GM12873 (cell line): ENCODE data around the gene WDR70.

Experiments
- TF ChIP-seq, protein P1 (sequence below): IDR thresholded peaks from 2 replicates; pipeline ENCODE4 v1.5.1; 2012; ENCODE audit warnings: low read depth, mild to moderate bottlenecking, moderate library complexity, low read length, control low read depth; ENCODE audit not compliant: insufficient read depth; ENCODE audit errors: missing control alignments

The WDR70 gene

GRCh38 chr5:37661227-37661920 is 282.3 kb downstream of the WDR70 start:
- TF ChIP-seq, protein P1, sequence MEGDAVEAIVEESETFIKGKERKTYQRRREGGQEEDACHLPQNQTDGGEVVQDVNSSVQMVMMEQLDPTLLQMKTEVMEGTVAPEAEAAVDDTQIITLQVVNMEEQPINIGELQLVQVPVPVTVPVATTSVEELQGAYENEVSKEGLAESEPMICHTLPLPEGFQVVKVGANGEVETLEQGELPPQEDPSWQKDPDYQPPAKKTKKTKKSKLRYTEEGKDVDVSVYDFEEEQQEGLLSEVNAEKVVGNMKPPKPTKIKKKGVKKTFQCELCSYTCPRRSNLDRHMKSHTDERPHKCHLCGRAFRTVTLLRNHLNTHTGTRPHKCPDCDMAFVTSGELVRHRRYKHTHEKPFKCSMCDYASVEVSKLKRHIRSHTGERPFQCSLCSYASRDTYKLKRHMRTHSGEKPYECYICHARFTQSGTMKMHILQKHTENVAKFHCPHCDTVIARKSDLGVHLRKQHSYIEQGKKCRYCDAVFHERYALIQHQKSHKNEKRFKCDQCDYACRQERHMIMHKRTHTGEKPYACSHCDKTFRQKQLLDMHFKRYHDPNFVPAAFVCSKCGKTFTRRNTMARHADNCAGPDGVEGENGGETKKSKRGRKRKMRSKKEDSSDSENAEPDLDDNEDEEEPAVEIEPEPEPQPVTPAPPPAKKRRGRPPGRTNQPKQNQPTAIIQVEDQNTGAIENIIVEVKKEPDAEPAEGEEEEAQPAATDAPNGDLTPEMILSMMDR: no peak

- TF ChIP-seq, protein P1: no peak
These were observed 282.8 kb downstream of the WDR70 start for GRCh38 chr5:37661951-37662350.

- TF ChIP-seq, protein P1: no peak
These were observed 283.2 kb downstream of the WDR70 start for GRCh38 chr5:37662362-37662761.

DNA sequence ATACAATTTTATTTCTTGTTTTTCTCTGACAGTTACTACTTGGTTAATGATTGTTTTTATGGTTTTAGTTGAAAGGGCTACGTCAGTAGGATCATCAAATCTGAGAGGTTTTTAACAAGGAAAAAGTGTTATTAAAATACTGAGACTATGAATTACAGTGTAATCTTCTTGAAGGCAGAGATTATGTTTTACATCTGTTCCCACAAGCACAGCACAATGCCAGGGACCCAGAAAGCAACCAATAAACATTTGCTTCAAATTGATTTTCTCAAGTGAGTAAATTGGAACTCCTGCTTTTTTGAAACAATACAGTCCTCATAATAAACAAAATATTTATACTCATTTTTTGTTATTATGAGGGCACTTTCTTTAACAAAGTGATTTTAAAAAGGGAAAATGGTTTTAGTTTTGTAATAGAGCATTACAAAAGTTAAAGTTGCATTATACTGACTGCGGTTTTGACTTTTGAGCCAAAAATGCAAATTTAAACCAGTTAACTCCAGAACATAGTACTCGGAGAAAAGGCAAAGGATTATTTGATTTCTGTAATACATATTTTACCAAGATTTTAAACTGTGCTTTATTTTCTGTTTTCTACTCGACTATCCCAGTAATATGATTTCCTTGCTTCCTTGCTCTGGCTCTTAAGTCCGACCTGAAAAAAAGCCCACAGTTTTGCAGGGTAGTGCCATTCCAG is 283.8 kb downstream of the WDR70 start:
- TF ChIP-seq, protein P1: no peak

GRCh38 chr5:37663538-37663937 is 284.4 kb downstream of the WDR70 start:
- TF ChIP-seq, protein P1: no peak

DNA sequence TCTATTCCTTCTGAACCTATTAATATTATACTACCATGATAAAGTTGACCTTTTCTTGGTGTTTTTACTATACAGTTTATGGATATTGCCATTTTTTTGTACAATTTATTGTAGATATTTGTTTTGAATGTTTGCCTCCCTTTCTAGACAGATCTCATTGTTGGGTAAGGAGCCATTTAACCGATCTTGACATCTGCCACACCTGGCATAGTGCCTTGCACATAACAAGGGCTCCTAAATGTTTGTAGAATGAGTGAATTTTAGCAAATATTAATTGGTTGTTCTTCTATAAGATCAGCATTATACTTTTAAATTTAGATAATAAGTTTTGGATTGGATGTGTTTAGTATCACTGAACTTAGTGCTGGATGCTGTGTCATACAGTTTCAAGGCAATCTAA is 285.4 kb downstream of the WDR70 start:
- TF ChIP-seq, protein P1: no peak

DNA sequence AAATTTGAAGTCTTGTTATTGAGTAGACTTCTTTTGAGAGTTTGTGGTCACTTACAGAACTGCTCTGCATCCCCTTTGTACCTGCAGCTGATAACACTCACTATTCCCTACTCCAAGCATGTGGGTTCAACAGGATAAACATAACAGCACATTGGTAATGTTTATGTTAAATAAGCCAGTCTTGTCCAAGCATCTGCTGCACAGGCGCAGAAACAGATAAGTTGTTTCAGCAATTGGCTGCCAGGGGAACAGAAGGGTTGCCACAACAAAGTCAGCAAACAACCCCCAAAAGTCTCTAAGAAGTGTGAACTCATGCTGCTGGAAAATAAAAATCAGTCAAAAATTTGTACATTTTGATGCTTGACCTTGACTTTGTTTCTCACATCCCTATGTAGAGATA is 286.2 kb downstream of the WDR70 start:
- TF ChIP-seq, protein P1: no peak
